ENCODE measurements around the gene EPHB6. TPM values are rescaled to one million over a fixed set of nuclear protein-coding genes. Genes with fewer than 3 reads are reported as not detected.

Gene EPHB6
- total RNA-seq, 1 donor from 2014 or later: 28.8 TPM

GRCh38 chr7:142815134-142815533 lies 39.7 kb upstream of the EPHB6 start:
- TF ChIP-seq CTCF (IDR thresholded peaks at IDR 0.05; ENCODE audit: unreplicated experiment): no peak
- Mint-ChIP-seq H3K36me3 (ENCODE audit: insufficient read depth) (no peaks in the 10 kb centered on the region), H3K9me3 (ENCODE audit: low read depth) (no peaks in the 10 kb centered on the region), H3K27ac (no peak overlapping the region), H3K27me3 (peaks cover 21% of the 10 kb centered on the region), H3K4me1 (ENCODE audit: low read depth) (peaks cover 19% of the 10 kb centered on the region), H3K4me3 (ENCODE audit: low read depth) (no peak overlapping the region)
- DNase-seq (ENCODE audit: low spot score, unreplicated experiment): no peak

- Mint-ChIP-seq H3K4me3 (ENCODE audit: low read depth) (no peak overlapping the region), H3K27me3 (peaks cover 18% of the 10 kb centered on the region), H3K4me1 (ENCODE audit: low read depth) (peaks cover 18% of the 10 kb centered on the region), H3K27ac (no peak overlapping the region), H3K9me3 (ENCODE audit: low read depth) (peaks cover 9% of the 10 kb centered on the region), H3K36me3 (ENCODE audit: insufficient read depth) (no peaks in the 10 kb centered on the region)
- TF ChIP-seq CTCF (IDR thresholded peaks at IDR 0.05; ENCODE audit: unreplicated experiment): no peak
- DNase-seq (ENCODE audit: low spot score, unreplicated experiment): no peak
Measured at GRCh38 chr7:142817506-142817905, 37.4 kb upstream of the EPHB6 start.

DNA sequence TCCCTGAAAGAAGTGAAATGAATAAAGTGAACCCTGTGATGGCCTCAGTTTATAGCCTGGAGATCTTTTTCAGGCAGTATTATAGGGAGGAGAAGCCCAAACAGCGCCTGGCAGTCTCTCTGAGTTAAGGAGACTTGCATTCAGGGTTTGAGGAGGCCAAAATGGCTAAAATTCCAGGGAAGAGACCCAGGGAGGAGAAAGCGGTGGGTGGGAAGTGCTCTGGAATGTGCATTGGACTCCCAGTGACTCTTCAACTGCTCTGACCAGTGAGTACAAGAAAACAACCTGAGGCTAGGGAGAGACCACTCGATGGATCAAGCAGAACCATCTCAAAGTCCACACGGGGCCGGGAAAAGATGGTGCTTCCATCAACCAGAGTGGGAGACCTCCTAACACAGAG lies 35.3 kb upstream of the EPHB6 start:
- H3K27ac Mint-ChIP-seq: no peak overlapping the region

DNA sequence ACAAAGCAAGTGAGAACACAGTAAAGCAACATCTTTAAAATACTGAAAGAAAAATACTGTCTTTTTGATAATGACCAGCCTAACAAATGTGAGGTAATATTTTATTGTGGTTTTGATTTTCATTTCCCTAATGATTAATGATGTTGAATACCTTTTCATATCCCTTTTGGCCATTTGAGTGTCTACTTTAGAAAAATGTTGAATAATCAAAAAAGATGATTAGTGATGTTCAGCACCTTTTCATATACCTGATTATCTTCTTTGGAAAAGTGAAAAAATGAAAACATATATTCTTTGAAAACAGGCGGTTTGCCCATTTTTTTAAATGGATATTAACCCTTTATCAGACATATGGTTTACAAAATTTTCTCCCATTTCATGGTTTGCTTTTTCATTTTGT lies 32.2 kb upstream of the EPHB6 start:
- no peaks in the 10 kb centered on the region for H3K36me3 Mint-ChIP-seq (ENCODE audit: insufficient read depth)
- H3K4me3 Mint-ChIP-seq (ENCODE audit: low read depth): no peak overlapping the region

More for the DNA sequence above, 35.3 kb upstream of the EPHB6 start:
- Mint-ChIP-seq H3K27me3 (peaks cover 15% of the 10 kb centered on the region), H3K36me3 (ENCODE audit: insufficient read depth) (no peaks in the 10 kb centered on the region), H3K4me3 (ENCODE audit: low read depth) (no peak overlapping the region), H3K4me1 (ENCODE audit: low read depth) (peaks cover under 1% of the 10 kb centered on the region), H3K9me3 (ENCODE audit: low read depth) (peaks cover 15% of the 10 kb centered on the region)
- TF ChIP-seq CTCF (IDR thresholded peaks at IDR 0.05; ENCODE audit: unreplicated experiment): no peak
- DNase-seq (ENCODE audit: low spot score, unreplicated experiment): no peak

DNA sequence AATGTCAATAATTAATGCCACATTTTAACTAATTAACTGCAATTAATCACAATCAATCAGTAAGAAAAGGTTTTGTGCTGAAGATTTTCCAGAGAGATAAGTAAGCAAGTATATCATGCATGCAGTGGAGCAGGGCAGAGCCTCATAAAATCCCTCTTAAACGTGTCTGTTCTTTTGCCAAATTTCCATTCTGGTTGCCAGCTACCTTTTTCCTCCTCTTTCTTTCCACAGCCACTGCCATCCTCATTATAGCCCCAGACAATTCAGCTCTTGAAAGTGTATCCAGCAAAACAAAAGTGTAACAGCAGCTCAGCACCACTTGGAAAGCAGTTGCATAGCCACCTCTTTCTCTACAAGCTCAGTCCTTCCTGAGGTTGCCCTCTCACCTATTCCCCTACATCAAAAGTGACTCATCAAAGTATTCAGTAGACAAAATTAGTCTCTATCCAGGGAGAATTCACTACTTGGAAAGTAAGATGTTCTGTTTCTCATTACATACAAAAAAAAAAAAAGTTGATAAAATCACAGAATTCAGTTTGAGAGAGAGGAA lies 26.9 kb upstream of the EPHB6 start:
- H3K4me1 Mint-ChIP-seq (ENCODE audit: low read depth): peaks cover 1% of the 10 kb centered on the region
- H3K36me3 Mint-ChIP-seq (ENCODE audit: insufficient read depth): no peaks in the 10 kb centered on the region
- peaks cover 36% of the 10 kb centered on the region for H3K27me3 Mint-ChIP-seq
- H3K27ac Mint-ChIP-seq: no peak overlapping the region
- peaks cover 14% of the 10 kb centered on the region for H3K9me3 Mint-ChIP-seq (ENCODE audit: low read depth)
- no peak overlapping the region for H3K4me3 Mint-ChIP-seq (ENCODE audit: low read depth)
- TF ChIP-seq CTCF (IDR thresholded peaks at IDR 0.05; ENCODE audit: unreplicated experiment): no peak
- no peak for DNase-seq (ENCODE audit: low spot score, unreplicated experiment)

More for the DNA sequence above, 32.2 kb upstream of the EPHB6 start:
- no peak for DNase-seq (ENCODE audit: low spot score, unreplicated experiment)
- H3K9me3 Mint-ChIP-seq (ENCODE audit: low read depth): peaks cover 23% of the 10 kb centered on the region
- no peaks in the 10 kb centered on the region for H3K4me1 Mint-ChIP-seq (ENCODE audit: low read depth)
- no peak overlapping the region for H3K27ac Mint-ChIP-seq
- peaks cover 6% of the 10 kb centered on the region for H3K27me3 Mint-ChIP-seq
- no peak for TF ChIP-seq CTCF (IDR thresholded peaks at IDR 0.05; ENCODE audit: unreplicated experiment)
